HFFc6 (cell line): ENCODE measurements around the gene EFL1. TPM values are rescaled to one million over a fixed set of nuclear protein-coding genes. Genes with fewer than 3 reads are reported as not detected.

Experiments
- DNase-seq: peaks from one replicate; pipeline ENCODE4 v3.0.0-alpha.2; 2018
- H3K27ac Mint-ChIP-seq: 2 replicates; pipeline ENCODE4 v1.8.0; 2020; ENCODE audit warnings: mild to moderate bottlenecking, mixed read lengths
- H3K27me3 Mint-ChIP-seq: 2 replicates; pipeline ENCODE4 v1.8.0; 2021; ENCODE audit warnings: mild to moderate bottlenecking, moderate library complexity, mixed read lengths; ENCODE audit not compliant: insufficient read depth
- H3K36me3 Mint-ChIP-seq: 2 replicates; pipeline ENCODE4 v1.8.0; 2021; ENCODE audit warnings: low read depth, mixed read lengths
- H3K4me1 Mint-ChIP-seq: 2 replicates; pipeline ENCODE4 v1.8.0; 2020; ENCODE audit warnings: low read depth, mixed read lengths
- H3K4me3 Mint-ChIP-seq: 2 replicates; pipeline ENCODE4 v1.8.0; 2020; ENCODE audit warnings: mild to moderate bottlenecking, moderate library complexity, mixed read lengths
- H3K9me3 Mint-ChIP-seq: 2 replicates; pipeline ENCODE4 v1.8.0; 2020; ENCODE audit warnings: mild to moderate bottlenecking, mixed read lengths
- CTCF ChIP-seq: fragments of 200-600 bp; sonication (generic); IDR thresholded peaks from 2 replicates; pipeline ENCODE4 v1.5.0; 2021; ENCODE audit warnings: antibody characterized with exemption, mild to moderate bottlenecking
- total RNA-seq, 6 experiments: library from RNA; stranded (reverse); fragmentation: NEBNext Ultra II Directional; extraction: Animal tissue kit (Norgen Biotek cat#: 25700); gene quantifications; 2 replicates in 1 of 6; 3 replicates in 5 of 6; pipeline ENCODE4 v1.2.3, GENCODE V29; 2021

EFL1 gene
- total RNA-seq, 6 experiments from 2014 or later, result 14.3 to 20.5 (median 18.5) TPM

GRCh38 chr15:82130248-82130647, 132.3 kb downstream of the EFL1 start:
- Mint-ChIP-seq H3K9me3 (no peaks in the 10 kb centered on the region), H3K4me3 (peak overlapping the region; percentile 77; the same call in 1 of the 2 replicates), H3K27ac (peak overlapping the region; percentile 95), H3K36me3 (peaks cover 9% of the 10 kb centered on the region), H3K4me1 (peaks cover 69% of the 10 kb centered on the region), H3K27me3 (no peaks in the 10 kb centered on the region; the same call in 1 of the 2 replicates)
- DNase-seq, result no peak
- TF ChIP-seq CTCF, result no peak

GRCh38 chr15:82129761-82130160, 132.8 kb downstream of the EFL1 start:
- no peak for TF ChIP-seq CTCF
- peaks cover 3% of the 10 kb centered on the region for H3K27me3 Mint-ChIP-seq
- peak; percentile 87 for DNase-seq
- H3K4me3 Mint-ChIP-seq, result peak overlapping the region; percentile 77
- H3K4me1 Mint-ChIP-seq, result peaks cover 67% of the 10 kb centered on the region
- H3K36me3 Mint-ChIP-seq, result peaks cover 14% of the 10 kb centered on the region
- no peaks in the 10 kb centered on the region for H3K9me3 Mint-ChIP-seq
- peak overlapping the region; percentile 95 for H3K27ac Mint-ChIP-seq

GRCh38 chr15:82129149-82129692, 133.3 kb downstream of the EFL1 start:
- no peak for TF ChIP-seq CTCF
- Mint-ChIP-seq H3K9me3 (no peaks in the 10 kb centered on the region), H3K27me3 (peaks cover 3% of the 10 kb centered on the region), H3K4me1 (peaks cover 67% of the 10 kb centered on the region), H3K27ac (peak overlapping the region; percentile 95), H3K4me3 (no peak overlapping the region), H3K36me3 (peaks cover 16% of the 10 kb centered on the region)
- no peak for DNase-seq

GRCh38 chr15:82128401-82129148, 134.0 kb downstream of the EFL1 start:
- Mint-ChIP-seq H3K27ac (peak overlapping the region; percentile 95), H3K36me3 (peaks cover 10% of the 10 kb centered on the region), H3K4me1 (peaks cover 62% of the 10 kb centered on the region), H3K27me3 (peaks cover 3% of the 10 kb centered on the region), H3K9me3 (no peaks in the 10 kb centered on the region), H3K4me3 (0 out of 2 replicates have a peak overlapping the region, but pooled peaks have one; percentile 12)
- DNase-seq, result no peak
- TF ChIP-seq CTCF, result no peak

- H3K4me1 Mint-ChIP-seq, result peaks cover 62% of the 10 kb centered on the region
- no peak for DNase-seq
- peaks cover 3% of the 10 kb centered on the region for H3K27me3 Mint-ChIP-seq
- TF ChIP-seq CTCF, result no peak
- peaks cover 12% of the 10 kb centered on the region for H3K36me3 Mint-ChIP-seq
- H3K27ac Mint-ChIP-seq, result no peak overlapping the region
- no peaks in the 10 kb centered on the region for H3K9me3 Mint-ChIP-seq
- no peak overlapping the region for H3K4me3 Mint-ChIP-seq
These were observed 135.0 kb downstream of the EFL1 start for GRCh38 chr15:82127581-82127980.
